ENCODE results near the gene DNAJC18.

The DNAJC18 gene

GRCh38 chr5:139406963-139407362 lies 32.4 kb downstream of the DNAJC18 start:
- no peak for TF ChIP-seq GATA3 (IDR thresholded peaks at IDR 0.05; ENCODE audit: low read depth, low read length)
- TF ChIP-seq GATA2 (IDR thresholded peaks at IDR 0.05; ENCODE audit: low read depth, low read length): no peak

GRCh38 chr5:139404484-139404840 lies 34.9 kb downstream of the DNAJC18 start:
- TF ChIP-seq GATA2 (IDR thresholded peaks at IDR 0.05; ENCODE audit: low read depth, low read length) (no peak), GATA3 (IDR thresholded peaks at IDR 0.05; ENCODE audit: low read depth, low read length) (no peak)

DNA sequence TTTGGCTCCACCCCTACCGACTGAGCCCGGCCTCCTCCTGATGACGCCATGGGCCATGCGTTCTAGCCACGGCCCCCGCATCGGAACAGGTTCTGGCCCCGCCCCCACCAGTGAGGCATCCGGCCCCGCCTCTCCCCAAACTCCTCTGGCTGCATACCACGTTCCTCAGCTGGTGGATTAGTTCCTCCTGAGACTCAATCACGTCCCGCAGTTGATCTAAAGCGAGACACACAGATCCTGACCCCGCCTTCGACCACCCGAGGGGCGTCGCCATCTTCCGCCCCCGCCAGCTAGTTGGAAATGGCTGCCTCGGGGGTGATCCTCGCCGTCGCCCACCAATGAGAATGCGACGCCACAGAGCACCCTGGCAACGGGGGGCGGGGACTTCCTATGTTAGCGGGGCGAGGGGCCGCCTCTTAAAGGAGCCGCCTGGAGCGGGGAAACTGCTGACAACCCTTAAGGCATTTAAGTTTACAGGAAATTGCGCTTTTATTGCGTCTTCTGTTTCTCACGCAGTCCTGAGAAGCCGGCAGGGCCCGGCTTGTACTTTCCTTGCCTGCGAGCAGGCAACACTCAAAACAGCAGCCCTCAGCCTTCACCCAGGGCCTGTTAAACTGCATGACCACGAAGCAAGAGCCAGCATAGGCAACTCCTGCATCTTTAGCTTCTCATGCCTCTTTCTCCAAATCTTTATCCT lies 35.4 kb downstream of the DNAJC18 start, which contains the start of gene SPATA24:
TSS of gene SPATA24 (minus strand) at position 303 of the 697 bp plus-strand sequence. CDS start at position 274, 29 bp downstream.
- TF ChIP-seq GATA2 (IDR thresholded peaks at IDR 0.05; ENCODE audit: low read depth, low read length): no peak
- TF ChIP-seq GATA3 (IDR thresholded peaks at IDR 0.05; ENCODE audit: low read depth, low read length): no peak

DNA sequence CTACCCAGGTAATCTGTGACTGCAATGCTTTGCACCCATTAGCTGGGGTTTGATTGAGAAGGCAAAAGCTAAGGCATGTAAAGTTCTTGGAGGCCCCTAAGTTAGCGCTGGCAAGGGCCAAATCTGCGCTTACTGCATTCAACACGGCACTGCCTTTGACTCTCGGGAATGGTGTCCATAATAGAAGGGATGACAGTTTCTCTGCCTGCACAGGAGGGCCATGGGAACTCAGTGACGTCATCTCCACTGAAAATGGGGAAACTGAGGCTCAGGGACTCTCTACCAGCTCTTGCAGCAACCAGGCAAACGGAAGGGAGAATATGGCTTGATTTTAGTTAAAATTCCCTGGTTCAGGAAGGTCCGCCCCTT lies 35.9 kb downstream of the DNAJC18 start:
- no peak for TF ChIP-seq GATA2 (IDR thresholded peaks at IDR 0.05; ENCODE audit: low read depth, low read length)
- TF ChIP-seq GATA3 (IDR thresholded peaks at IDR 0.05; ENCODE audit: low read depth, low read length): no peak

DNA sequence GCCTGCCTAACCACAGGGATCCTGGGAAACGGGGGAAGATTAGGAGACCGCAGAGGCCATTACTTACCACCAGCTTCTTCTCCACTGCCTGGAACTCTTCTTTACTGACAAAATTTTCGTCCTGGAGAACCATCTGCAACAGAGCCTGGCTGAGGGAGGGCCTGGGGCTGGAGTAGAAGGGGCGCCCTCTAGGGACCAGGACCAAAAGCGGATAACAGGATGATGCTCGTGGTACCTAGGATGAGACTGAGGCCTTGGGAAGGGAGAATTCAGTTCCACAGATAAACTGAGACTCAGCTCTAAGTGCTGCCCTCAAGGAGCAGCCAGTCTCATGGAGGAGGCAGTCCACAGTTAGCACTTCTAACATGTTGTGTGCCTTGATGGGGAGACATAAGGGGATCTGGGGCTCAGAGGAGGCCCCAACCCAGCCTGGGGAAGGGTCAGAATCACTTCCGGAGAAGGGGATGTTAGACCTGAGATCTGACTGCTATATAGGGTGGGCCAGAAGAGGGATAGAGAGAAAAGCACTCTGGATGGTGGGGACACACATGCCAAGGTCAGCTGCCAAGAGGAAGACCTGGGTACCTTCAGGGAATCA lies 36.7 kb downstream of the DNAJC18 start:
- TF ChIP-seq GATA2 (IDR thresholded peaks at IDR 0.05; ENCODE audit: low read depth, low read length) (no peak), GATA3 (IDR thresholded peaks at IDR 0.05; ENCODE audit: low read depth, low read length) (no peak)

- TF ChIP-seq GATA3 (IDR thresholded peaks at IDR 0.05; ENCODE audit: low read depth, low read length) (no peak), GATA2 (IDR thresholded peaks at IDR 0.05; ENCODE audit: low read depth, low read length) (no peak)
Observed at GRCh38 chr5:139401546-139401945, 37.8 kb downstream of the DNAJC18 start.

- TF ChIP-seq GATA3 (IDR thresholded peaks at IDR 0.05; ENCODE audit: low read depth, low read length) (no peak), GATA2 (IDR thresholded peaks at IDR 0.05; ENCODE audit: low read depth, low read length) (no peak)
Observed at GRCh38 chr5:139399501-139400121, 39.7 kb downstream of the DNAJC18 start.

DNA sequence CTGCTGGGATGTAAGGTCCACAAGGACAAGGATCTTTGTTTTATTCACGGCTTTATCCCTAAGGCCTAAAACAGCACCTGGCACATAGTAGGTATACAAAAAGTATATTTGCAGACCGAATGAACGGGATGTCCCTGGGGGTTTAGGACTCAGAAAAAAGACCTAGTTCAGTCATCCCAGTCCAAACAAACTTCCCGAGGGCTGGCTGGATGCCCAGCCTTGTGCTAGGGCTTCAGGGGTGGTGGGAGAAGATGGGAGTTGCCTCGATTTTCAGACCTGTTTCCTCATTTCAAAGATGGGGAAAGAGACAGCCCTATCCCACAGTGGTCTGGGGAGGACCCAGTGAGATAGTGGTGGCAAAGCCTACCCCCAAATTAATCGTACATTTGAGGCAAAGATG lies 41.4 kb downstream of the DNAJC18 start:
- no peak for TF ChIP-seq GATA2 (IDR thresholded peaks at IDR 0.05; ENCODE audit: low read depth, low read length)
- no peak for TF ChIP-seq GATA3 (IDR thresholded peaks at IDR 0.05; ENCODE audit: low read depth, low read length)

- TF ChIP-seq GATA2 (IDR thresholded peaks at IDR 0.05; ENCODE audit: low read depth, low read length) (no peak), GATA3 (IDR thresholded peaks at IDR 0.05; ENCODE audit: low read depth, low read length) (no peak)
Observed at GRCh38 chr5:139396691-139397090, 42.6 kb downstream of the DNAJC18 start.

GRCh38 chr5:139395844-139396640 lies 43.3 kb downstream of the DNAJC18 start:
- TF ChIP-seq GATA2 (IDR thresholded peaks at IDR 0.05; ENCODE audit: low read depth, low read length) (no peak), GATA3 (IDR thresholded peaks at IDR 0.05; ENCODE audit: low read depth, low read length) (no peak)

- no peak for TF ChIP-seq GATA3 (IDR thresholded peaks at IDR 0.05; ENCODE audit: low read depth, low read length)
- TF ChIP-seq GATA2 (IDR thresholded peaks at IDR 0.05; ENCODE audit: low read depth, low read length): no peak
Observed at GRCh38 chr5:139394654-139395566, 44.4 kb downstream of the DNAJC18 start, which contains the start of gene PROB1. TSS of gene PROB1 (minus strand) at chr5:139395104. CDS start at chr5:139395081, 23 bp downstream.

GRCh38 chr5:139394123-139394653 lies 45.1 kb downstream of the DNAJC18 start:
- TF ChIP-seq GATA2 (IDR thresholded peaks at IDR 0.05; ENCODE audit: low read depth, low read length) (no peak), GATA3 (IDR thresholded peaks at IDR 0.05; ENCODE audit: low read depth, low read length) (no peak)
